ENCODE measurements around the gene SERPINA5. TPM values are rescaled to one million over a fixed set of nuclear protein-coding genes. Genes with fewer than 3 reads are reported as not detected.

The SERPINA5 gene
- total RNA-seq, 1 experiment from 2014 or later = 2.2 TPM

DNA sequence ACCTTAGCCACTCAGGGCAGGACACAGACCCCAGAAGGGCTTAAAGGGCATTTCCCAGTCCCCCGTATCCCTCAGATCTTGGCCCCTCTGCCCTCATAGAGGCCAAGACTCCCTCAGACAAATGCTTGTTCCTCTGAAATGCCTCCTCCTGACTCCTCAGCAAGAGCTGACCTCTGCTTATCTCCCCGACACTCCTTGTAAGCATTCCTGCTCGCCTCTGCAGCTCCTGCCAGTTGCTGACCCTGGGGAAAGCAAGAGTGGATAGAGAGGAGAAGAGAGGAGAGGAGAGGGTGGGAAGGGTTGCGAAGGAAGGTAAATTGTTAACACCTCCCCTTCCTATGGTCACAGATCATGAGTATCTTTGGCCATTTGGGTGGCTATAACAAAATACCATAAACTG is 7.1 kb downstream of the SERPINA5 start:
- ChIA-PET POLR2A (interaction anchor here (0.7 kb wide), 1 partner anchor 17 kb away, joined by 3 read pairs; no protein-coding TSS in a partner anchor), CTCF (no interaction called here)
- TF ChIP-seq, protein P1, sequence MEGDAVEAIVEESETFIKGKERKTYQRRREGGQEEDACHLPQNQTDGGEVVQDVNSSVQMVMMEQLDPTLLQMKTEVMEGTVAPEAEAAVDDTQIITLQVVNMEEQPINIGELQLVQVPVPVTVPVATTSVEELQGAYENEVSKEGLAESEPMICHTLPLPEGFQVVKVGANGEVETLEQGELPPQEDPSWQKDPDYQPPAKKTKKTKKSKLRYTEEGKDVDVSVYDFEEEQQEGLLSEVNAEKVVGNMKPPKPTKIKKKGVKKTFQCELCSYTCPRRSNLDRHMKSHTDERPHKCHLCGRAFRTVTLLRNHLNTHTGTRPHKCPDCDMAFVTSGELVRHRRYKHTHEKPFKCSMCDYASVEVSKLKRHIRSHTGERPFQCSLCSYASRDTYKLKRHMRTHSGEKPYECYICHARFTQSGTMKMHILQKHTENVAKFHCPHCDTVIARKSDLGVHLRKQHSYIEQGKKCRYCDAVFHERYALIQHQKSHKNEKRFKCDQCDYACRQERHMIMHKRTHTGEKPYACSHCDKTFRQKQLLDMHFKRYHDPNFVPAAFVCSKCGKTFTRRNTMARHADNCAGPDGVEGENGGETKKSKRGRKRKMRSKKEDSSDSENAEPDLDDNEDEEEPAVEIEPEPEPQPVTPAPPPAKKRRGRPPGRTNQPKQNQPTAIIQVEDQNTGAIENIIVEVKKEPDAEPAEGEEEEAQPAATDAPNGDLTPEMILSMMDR (IDR thresholded peaks at IDR 0.05; ENCODE audit: insufficient read depth in 1 of 2, low read depth in 1 of 2, low read length in 1 of 2, severe bottlenecking in 1 of 2, unreplicated experiment in 1 of 2) = no peak
- peaks cover 7% of the 10 kb centered on the region; the same call in 1 of the 2 replicates for H3K4me1 ChIP-seq
- H3K4me3 ChIP-seq (ENCODE audit: low read depth, low read length) = no peak overlapping the region
- H3K27me3 ChIP-seq (replicated peaks; ENCODE audit: control insufficient read depth, insufficient read depth, low read length) = no peaks in the 10 kb centered on the region
- no peaks in the 10 kb centered on the region for H3K36me3 ChIP-seq (ENCODE audit: control insufficient read depth, insufficient read depth, low read length)
- Mint-ChIP-seq H3K4me3 (ENCODE audit: unreplicated experiment) (no peak overlapping the region), H3K27me3 (ENCODE audit: insufficient read depth, unreplicated experiment) (no peaks in the 10 kb centered on the region), H3K36me3 (ENCODE audit: insufficient read depth, unreplicated experiment) (no peaks in the 10 kb centered on the region), H3K27ac (ENCODE audit: unreplicated experiment) (no peak overlapping the region), H3K9me3 (ENCODE audit: unreplicated experiment) (peaks cover 12% of the 10 kb centered on the region), H3K4me1 (ENCODE audit: low read depth, unreplicated experiment) (no peaks in the 10 kb centered on the region)
- no peaks in the 10 kb centered on the region for H3K9me3 ChIP-seq
- BruUV-seq (replicated peaks) = no TSS peak
- intact Hi-C loops (cut with micrococcal nuclease; ENCODE audit: unreplicated experiment) = no loop called here
- no peak for DNase-seq

DNA sequence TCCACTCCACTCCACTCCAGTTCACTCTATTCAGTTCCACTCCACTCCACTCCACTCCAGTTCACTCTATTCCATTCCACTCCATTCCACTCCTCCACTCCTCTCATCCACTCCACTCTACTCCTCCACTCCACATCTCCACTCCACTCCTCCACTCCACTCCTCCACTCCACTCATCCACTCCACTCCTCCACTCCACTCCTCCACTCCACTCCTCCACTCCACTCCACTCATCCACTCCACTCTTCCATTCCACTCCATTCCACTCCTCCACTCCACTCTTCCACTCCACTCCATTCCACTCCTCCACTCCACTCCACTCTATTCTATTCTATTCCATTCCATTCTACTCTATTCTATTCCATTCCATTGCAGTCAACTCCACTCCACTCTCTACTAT is 9.8 kb downstream of the SERPINA5 start:
- ChIA-PET CTCF (interaction anchor here (1.1 kb wide), 1 partner anchor 10 kb away, joined by 3 read pairs; the partner anchor contains the start of gene SERPINA5), POLR2A (no interaction called here)
- no peak overlapping the region for H3K4me3 Mint-ChIP-seq (ENCODE audit: unreplicated experiment)
- BruUV-seq (replicated peaks) = no TSS peak
- no peak overlapping the region for H3K27ac Mint-ChIP-seq (ENCODE audit: unreplicated experiment)
- peaks cover 17% of the 10 kb centered on the region for H3K4me1 Mint-ChIP-seq (ENCODE audit: low read depth, unreplicated experiment)
- Histone ChIP-seq H3K9me3 (no peaks in the 10 kb centered on the region), H3K27me3 (replicated peaks; ENCODE audit: control insufficient read depth, insufficient read depth, low read length) (no peaks in the 10 kb centered on the region), H3K4me3 (ENCODE audit: low read depth, low read length) (no peak overlapping the region), H3K4me1 (peaks cover 18% of the 10 kb centered on the region), H3K36me3 (ENCODE audit: control insufficient read depth, insufficient read depth, low read length) (no peaks in the 10 kb centered on the region)
- TF ChIP-seq, protein P1 (IDR thresholded peaks at IDR 0.05; ENCODE audit: insufficient read depth in 1 of 2, low read depth in 1 of 2, low read length in 1 of 2, severe bottlenecking in 1 of 2, unreplicated experiment in 1 of 2) = no peak
- peaks cover 5% of the 10 kb centered on the region for H3K36me3 Mint-ChIP-seq (ENCODE audit: insufficient read depth, unreplicated experiment)
- intact Hi-C loops (cut with micrococcal nuclease; ENCODE audit: unreplicated experiment) = no loop called here
- H3K27me3 Mint-ChIP-seq (ENCODE audit: insufficient read depth, unreplicated experiment) = no peaks in the 10 kb centered on the region
- peaks cover 12% of the 10 kb centered on the region for H3K9me3 Mint-ChIP-seq (ENCODE audit: unreplicated experiment)
- DNase-seq = no peak

DNA sequence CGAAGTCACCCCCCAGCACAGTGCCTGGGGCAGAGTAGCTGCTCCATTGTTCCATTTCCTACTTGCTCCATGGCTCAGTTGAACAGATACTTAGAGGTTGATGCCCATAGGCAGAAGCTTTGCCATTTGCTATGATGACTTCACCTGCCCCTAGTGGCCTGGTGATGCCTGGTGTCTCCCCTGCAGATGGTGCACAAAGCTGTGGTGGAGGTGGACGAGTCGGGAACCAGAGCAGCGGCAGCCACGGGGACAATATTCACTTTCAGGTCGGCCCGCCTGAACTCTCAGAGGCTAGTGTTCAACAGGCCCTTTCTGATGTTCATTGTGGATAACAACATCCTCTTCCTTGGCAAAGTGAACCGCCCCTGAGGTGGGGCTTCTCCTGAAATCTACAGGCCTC is 10.6 kb downstream of the SERPINA5 start:
- Mint-ChIP-seq H3K9me3 (ENCODE audit: unreplicated experiment) (peaks cover 12% of the 10 kb centered on the region), H3K4me3 (ENCODE audit: unreplicated experiment) (no peak overlapping the region), H3K27ac (ENCODE audit: unreplicated experiment) (no peak overlapping the region), H3K4me1 (ENCODE audit: low read depth, unreplicated experiment) (peaks cover 17% of the 10 kb centered on the region), H3K36me3 (ENCODE audit: insufficient read depth, unreplicated experiment) (peaks cover 5% of the 10 kb centered on the region), H3K27me3 (ENCODE audit: insufficient read depth, unreplicated experiment) (no peaks in the 10 kb centered on the region)
- BruUV-seq (replicated peaks) = no TSS peak
- DNase-seq = no peak
- TF ChIP-seq, protein P1 (IDR thresholded peaks at IDR 0.05; ENCODE audit: insufficient read depth in 1 of 2, low read depth in 1 of 2, low read length in 1 of 2, severe bottlenecking in 1 of 2, unreplicated experiment in 1 of 2) = no peak
- intact Hi-C loops (cut with micrococcal nuclease; ENCODE audit: unreplicated experiment) = no loop called here
- Histone ChIP-seq H3K36me3 (ENCODE audit: control insufficient read depth, insufficient read depth, low read length) (no peaks in the 10 kb centered on the region), H3K4me1 (peaks cover 18% of the 10 kb centered on the region), H3K4me3 (ENCODE audit: low read depth, low read length) (no peak overlapping the region), H3K27me3 (replicated peaks; ENCODE audit: control insufficient read depth, insufficient read depth, low read length) (no peaks in the 10 kb centered on the region), H3K9me3 (no peaks in the 10 kb centered on the region)
- ChIA-PET POLR2A (no interaction called here), CTCF (interaction anchor here (1.1 kb wide), 1 partner anchor 11 kb away, joined by 3 read pairs; the partner anchor contains the start of gene SERPINA5)
